A673 (cell line): Measurements from ENCODE around the gene HTR6. TPM values are rescaled to one million over a fixed set of nuclear protein-coding genes. Genes with fewer than 3 reads are reported as not detected.
A peak's percentile ranks its signal among the peaks of the same experiment; 100 is the strongest.

Source experiments
- BruUV-seq: library from RNA; stranded (reverse); fragments of 400-500 nt; replicated peaks from 2 replicates; lab custom pipeline; 2021; lab: Mats Ljungman, UMichigan
- CTCF ChIA-PET: fragments of 300-600 bp; sonication (Branson Sonifier 250); formaldehyde crosslinking; loops from one replicate; lab custom pipeline; 2022; ENCODE audit warnings: antibody characterized with exemption; lab: Charles Lee
- POLR2A ChIA-PET: fragments of 300-600 bp; sonication (Branson Sonifier 250); formaldehyde crosslinking; loops from one replicate; lab custom pipeline; 2022; ENCODE audit warnings: antibody characterized with exemption; ENCODE audit not compliant: low non-redundant PET; lab: Charles Lee
- DNase-seq: peaks from one replicate; pipeline ENCODE4 v3.0.0-alpha.2; 2015; ENCODE audit warnings: low spot score
- H3K27ac ChIP-seq: fragments of 200-600 bp; sonication (generic); 2 replicates; pipeline ENCODE4 v1.5.1; 2016; ENCODE audit warnings: mixed run types, low read depth, mild to moderate bottlenecking, mixed read lengths, antibody characterized with exemption, low read length; ENCODE audit not compliant: poor library complexity, severe bottlenecking
- H3K27me3 ChIP-seq: fragments of 200-600 bp; sonication (generic); replicated peaks from 2 replicates; pipeline ENCODE4 v1.6.1; 2017; ENCODE audit warnings: mixed run types, low read depth, mild to moderate bottlenecking, mixed read lengths, antibody characterized with exemption, low read length; ENCODE audit not compliant: insufficient read depth, poor library complexity
- H3K36me3 ChIP-seq: fragments of 200-600 bp; sonication (generic); 2 replicates; pipeline ENCODE4 v1.6.1; 2016; ENCODE audit warnings: mixed run types, mild to moderate bottlenecking, mixed read lengths, antibody characterized with exemption, low read length; ENCODE audit not compliant: insufficient read depth, poor library complexity, severe bottlenecking
- H3K4me1 ChIP-seq: fragments of 200-600 bp; sonication (generic); 2 replicates; pipeline ENCODE4 v1.6.1; 2017; ENCODE audit warnings: mixed run types, mild to moderate bottlenecking, mixed read lengths, antibody characterized with exemption, low read length; ENCODE audit not compliant: insufficient read depth, poor library complexity, severe bottlenecking
- H3K4me3 ChIP-seq: fragments of 200-600 bp; sonication (generic); 2 replicates; pipeline ENCODE4 v1.5.1; 2016; ENCODE audit warnings: low read depth, mixed run types, mild to moderate bottlenecking, mixed read lengths, low read length; ENCODE audit not compliant: poor library complexity, severe bottlenecking
- H3K9me3 ChIP-seq: fragments of 200-600 bp; sonication (generic); 2 replicates; pipeline ENCODE4 v1.6.1; 2016; ENCODE audit warnings: mixed run types, low read depth, mild to moderate bottlenecking, mixed read lengths, antibody characterized with exemption, low read length; ENCODE audit not compliant: poor library complexity, severe bottlenecking
- CTCF ChIP-seq: fragments of 300-800, 200-600 bp; sonication (generic); conservative IDR thresholded peaks from 2 replicates; pipeline ENCODE4 v1.5.1; 2017; ENCODE audit warnings: low read depth, mild to moderate bottlenecking, antibody characterized with exemption, low read length, moderate library complexity, mixed read lengths
- EZH2 ChIP-seq: fragments of 200-600 bp; sonication (generic); IDR thresholded peaks from 2 replicates; pipeline ENCODE4 v1.6.1; 2017; ENCODE audit warnings: borderline replicate concordance, low read depth, mild to moderate bottlenecking, mixed read lengths, antibody characterized with exemption, low read length; ENCODE audit not compliant: poor library complexity, severe bottlenecking
- intact Hi-C: fragments of 100-400 bp; cut with micrococcal nuclease; formaldehyde crosslinking; loops from one replicate; pipeline ENCODE4 v1.10.0; 2022; ENCODE audit not compliant: unreplicated experiment
- total RNA-seq: library from RNA; stranded (reverse); gene quantifications from 2 replicates; pipeline ENCODE4 v1.2.3, GENCODE V29; 2021

Gene HTR6
- total RNA-seq, 1 experiment from 2014 or later: not detected

GRCh38 chr1:19645411-19646251 is 19.0 kb upstream of the HTR6 start:
- CTCF ChIA-PET: no interaction called here
- Histone ChIP-seq H3K4me3 (peak overlapping the region; percentile 66), H3K9me3 (no peaks in the 10 kb centered on the region), H3K27me3 (no peaks in the 10 kb centered on the region), H3K4me1 (peaks cover 6% of the 10 kb centered on the region), H3K27ac (no peak overlapping the region), H3K36me3 (no peaks in the 10 kb centered on the region)
- DNase-seq: no peak
- no peak for TF ChIP-seq CTCF
- no peak for TF ChIP-seq EZH2
- BruUV-seq: no TSS peak
- POLR2A ChIA-PET: no interaction called here
- intact Hi-C loops: no loop called here

- peaks cover 4% of the 10 kb centered on the region for H3K4me1 ChIP-seq
- ChIA-PET POLR2A (no interaction called here), CTCF (no interaction called here)
- TF ChIP-seq CTCF (no peak), EZH2 (no peak)
- BruUV-seq: no TSS peak
- no peak overlapping the region for H3K4me3 ChIP-seq
- DNase-seq: no peak
- no peak overlapping the region for H3K27ac ChIP-seq
- no peaks in the 10 kb centered on the region for H3K27me3 ChIP-seq
- intact Hi-C loops: no loop called here
- H3K9me3 ChIP-seq: no peaks in the 10 kb centered on the region
- H3K36me3 ChIP-seq: no peaks in the 10 kb centered on the region
Observed at GRCh38 chr1:19646377-19647319, 18.0 kb upstream of the HTR6 start.

- BruUV-seq: no TSS peak
- no peak overlapping the region for H3K4me3 ChIP-seq
- ChIA-PET POLR2A (interaction anchor here (0.6 kb wide), 1 partner anchor 229 kb away, joined by 24 read pairs; no protein-coding TSS in a partner anchor), CTCF (no interaction called here)
- no peak overlapping the region for H3K27ac ChIP-seq
- H3K27me3 ChIP-seq: no peaks in the 10 kb centered on the region
- H3K36me3 ChIP-seq: no peaks in the 10 kb centered on the region
- intact Hi-C loops: no loop called here
- H3K9me3 ChIP-seq: no peaks in the 10 kb centered on the region
- TF ChIP-seq CTCF (no peak), EZH2 (no peak)
- peaks cover 12% of the 10 kb centered on the region for H3K4me1 ChIP-seq
- DNase-seq: no peak
Observed at GRCh38 chr1:19647643-19648042, 17.0 kb upstream of the HTR6 start.
